ENCODE measurements around the gene ZBTB24. TPM values are rescaled to one million over a fixed set of nuclear protein-coding genes. Genes with fewer than 3 reads are reported as not detected.

ZBTB24 gene
- total and polyA plus RNA-seq, 2 experiments from 2014 or later: 3.8 to 6.9 TPM

- Histone ChIP-seq H3K4me1 (ENCODE audit: insufficient read depth) (peaks cover 6% of the 10 kb centered on the region), H2AFZ (no peak overlapping the region), H3K36me3 (replicated peaks; ENCODE audit: insufficient read depth, low read depth) (no peaks in the 10 kb centered on the region), H3K4me2 (no peak overlapping the region), H3K9me2 (replicated peaks; ENCODE audit: insufficient read depth) (no peaks in the 10 kb centered on the region), H4K20me1 (ENCODE audit: insufficient read depth, poor library complexity, severe bottlenecking) (no peaks in the 10 kb centered on the region), H3K79me2 (peaks cover 9% of the 10 kb centered on the region), H3K4me3 (no peak overlapping the region), H3K27ac (no peak overlapping the region), H3K27me3 (no peaks in the 10 kb centered on the region), H3K9me3 (ENCODE audit: low read depth) (no peaks in the 10 kb centered on the region)
- WGBS (ENCODE audit: low lambda C conversion rate, missing lambda C conversion rate): 98% methylated on average over 8 of the region's 8 CpGs
- TF ChIP-seq EZH2phosphoT487 (IDR thresholded peaks at IDR 0.05; ENCODE audit: low read depth, severe bottlenecking, unreplicated experiment) (no peak), CTCF (IDR thresholded peaks at IDR 0.05; ENCODE audit: poor library complexity) (no peak), EZH2 (IDR thresholded peaks at IDR 0.05; ENCODE audit: borderline replicate concordance) (no peak)
- no peak for DNase-seq (ENCODE audit: low spot score)
Measured at GRCh38 chr6:109446541-109446940, 36.5 kb downstream of the ZBTB24 start.

- H3K36me3 ChIP-seq (replicated peaks; ENCODE audit: insufficient read depth, low read depth): no peaks in the 10 kb centered on the region
- no peaks in the 10 kb centered on the region for H3K9me3 ChIP-seq (ENCODE audit: low read depth)
- H3K4me3 ChIP-seq: no peak overlapping the region
- WGBS (ENCODE audit: low lambda C conversion rate, missing lambda C conversion rate): 94% methylated on average over 15 of the region's 15 CpGs
- H3K79me2 ChIP-seq: peaks cover 9% of the 10 kb centered on the region
- no peak for DNase-seq (ENCODE audit: low spot score)
- no peaks in the 10 kb centered on the region for H3K27me3 ChIP-seq
- H4K20me1 ChIP-seq (ENCODE audit: insufficient read depth, poor library complexity, severe bottlenecking): no peaks in the 10 kb centered on the region
- no peak overlapping the region for H2AFZ ChIP-seq
- TF ChIP-seq EZH2phosphoT487 (IDR thresholded peaks at IDR 0.05; ENCODE audit: low read depth, severe bottlenecking, unreplicated experiment) (no peak), CTCF (IDR thresholded peaks at IDR 0.05; ENCODE audit: poor library complexity) (no peak), EZH2 (IDR thresholded peaks at IDR 0.05; ENCODE audit: borderline replicate concordance) (no peak)
- H3K9me2 ChIP-seq (replicated peaks; ENCODE audit: insufficient read depth): no peaks in the 10 kb centered on the region
- H3K27ac ChIP-seq: no peak overlapping the region
- peaks cover 8% of the 10 kb centered on the region for H3K4me1 ChIP-seq (ENCODE audit: insufficient read depth)
- H3K4me2 ChIP-seq: no peak overlapping the region
Measured at GRCh38 chr6:109446072-109446471, 36.9 kb downstream of the ZBTB24 start.

- WGBS (ENCODE audit: low lambda C conversion rate, missing lambda C conversion rate): 92% methylated on average over 9 of the region's 9 CpGs
- DNase-seq (ENCODE audit: low spot score): no peak
Measured at GRCh38 chr6:109445382-109445781, 37.6 kb downstream of the ZBTB24 start.

More at GRCh38 chr6:109445382-109445781, 37.6 kb downstream of the ZBTB24 start:
- H3K36me3 ChIP-seq (replicated peaks; ENCODE audit: insufficient read depth, low read depth): no peaks in the 10 kb centered on the region
- H2AFZ ChIP-seq: no peak overlapping the region
- H3K4me2 ChIP-seq: no peak overlapping the region
- no peak overlapping the region for H3K4me3 ChIP-seq
- no peaks in the 10 kb centered on the region for H3K27me3 ChIP-seq
- H3K27ac ChIP-seq: no peak overlapping the region
- TF ChIP-seq EZH2phosphoT487 (IDR thresholded peaks at IDR 0.05; ENCODE audit: low read depth, severe bottlenecking, unreplicated experiment) (no peak), EZH2 (IDR thresholded peaks at IDR 0.05; ENCODE audit: borderline replicate concordance) (no peak), CTCF (IDR thresholded peaks at IDR 0.05; ENCODE audit: poor library complexity) (peak; percentile 5)
- no peaks in the 10 kb centered on the region for H3K9me2 ChIP-seq (replicated peaks; ENCODE audit: insufficient read depth)
- peaks cover 8% of the 10 kb centered on the region for H3K4me1 ChIP-seq (ENCODE audit: insufficient read depth)
- H4K20me1 ChIP-seq (ENCODE audit: insufficient read depth, poor library complexity, severe bottlenecking): no peaks in the 10 kb centered on the region
- no peaks in the 10 kb centered on the region for H3K9me3 ChIP-seq (ENCODE audit: low read depth)
- H3K79me2 ChIP-seq: peaks cover 9% of the 10 kb centered on the region

Measured in hepatocyte (in vitro differentiated cells).